Activated naive CD4-positive, alpha-beta T cell treated with anti-CD3 and anti-CD28 coated beads, Interleukin-2, amount 50 U/mL, for 24 hours (primary cell): Measurements from ENCODE around the gene ZNF652.
A peak's percentile ranks its signal among the peaks of the same experiment; 100 is the strongest.
"Not testable (repeated sequence)": the region's sequence is repeated elsewhere in the genome, so short reads cannot be mapped to it uniquely, and the experiment has no call there.

Experiments
- H3K27ac Mint-ChIP-seq: one replicate; pipeline ENCODE4 v1.8.0; 2021; ENCODE audit warnings: mild to moderate bottlenecking, mixed read lengths
- H3K27me3 Mint-ChIP-seq: one replicate; pipeline ENCODE4 v1.8.0; 2021; ENCODE audit warnings: mixed read lengths
- H3K36me3 Mint-ChIP-seq: one replicate; pipeline ENCODE4 v1.8.0; 2021; ENCODE audit warnings: mixed read lengths
- H3K4me1 Mint-ChIP-seq: one replicate; pipeline ENCODE4 v1.8.0; 2021; ENCODE audit warnings: mixed read lengths
- H3K4me3 Mint-ChIP-seq: one replicate; pipeline ENCODE4 v1.8.0; 2021; ENCODE audit warnings: mild to moderate bottlenecking, mixed read lengths
- H3K9me3 Mint-ChIP-seq: one replicate; pipeline ENCODE4 v1.8.0; 2021; ENCODE audit warnings: mixed read lengths

ZNF652 gene

GRCh38 chr17:49389514-49390347, 27.7 kb upstream of the ZNF652 start:
- not testable (repeated sequence) for H3K9me3 Mint-ChIP-seq, H3K36me3 Mint-ChIP-seq, H3K27me3 Mint-ChIP-seq
- H3K4me1 Mint-ChIP-seq = peaks cover 55% of the 10 kb centered on the region
- H3K27ac Mint-ChIP-seq = peak overlapping the region; percentile 35
- peak overlapping the region; percentile 20 for H3K4me3 Mint-ChIP-seq

- H3K4me1 Mint-ChIP-seq = peaks cover 51% of the 10 kb centered on the region
- peaks cover under 1% of the 10 kb centered on the region for H3K9me3 Mint-ChIP-seq
- peak overlapping the region; percentile 54 for H3K4me3 Mint-ChIP-seq
- H3K27ac Mint-ChIP-seq = peak overlapping the region; percentile 86
- H3K27me3 Mint-ChIP-seq = no peaks in the 10 kb centered on the region
- H3K36me3 Mint-ChIP-seq = peaks cover under 1% of the 10 kb centered on the region
These were observed 26.9 kb upstream of the ZNF652 start for GRCh38 chr17:49388692-49389513.

GRCh38 chr17:49388290-49388640, 26.2 kb upstream of the ZNF652 start:
- Mint-ChIP-seq H3K27me3 (no peaks in the 10 kb centered on the region), H3K4me3 (peak overlapping the region; percentile 54), H3K36me3 (peaks cover 2% of the 10 kb centered on the region), H3K9me3 (peaks cover 4% of the 10 kb centered on the region), H3K4me1 (peaks cover 45% of the 10 kb centered on the region), H3K27ac (peak overlapping the region; percentile 86)

DNA sequence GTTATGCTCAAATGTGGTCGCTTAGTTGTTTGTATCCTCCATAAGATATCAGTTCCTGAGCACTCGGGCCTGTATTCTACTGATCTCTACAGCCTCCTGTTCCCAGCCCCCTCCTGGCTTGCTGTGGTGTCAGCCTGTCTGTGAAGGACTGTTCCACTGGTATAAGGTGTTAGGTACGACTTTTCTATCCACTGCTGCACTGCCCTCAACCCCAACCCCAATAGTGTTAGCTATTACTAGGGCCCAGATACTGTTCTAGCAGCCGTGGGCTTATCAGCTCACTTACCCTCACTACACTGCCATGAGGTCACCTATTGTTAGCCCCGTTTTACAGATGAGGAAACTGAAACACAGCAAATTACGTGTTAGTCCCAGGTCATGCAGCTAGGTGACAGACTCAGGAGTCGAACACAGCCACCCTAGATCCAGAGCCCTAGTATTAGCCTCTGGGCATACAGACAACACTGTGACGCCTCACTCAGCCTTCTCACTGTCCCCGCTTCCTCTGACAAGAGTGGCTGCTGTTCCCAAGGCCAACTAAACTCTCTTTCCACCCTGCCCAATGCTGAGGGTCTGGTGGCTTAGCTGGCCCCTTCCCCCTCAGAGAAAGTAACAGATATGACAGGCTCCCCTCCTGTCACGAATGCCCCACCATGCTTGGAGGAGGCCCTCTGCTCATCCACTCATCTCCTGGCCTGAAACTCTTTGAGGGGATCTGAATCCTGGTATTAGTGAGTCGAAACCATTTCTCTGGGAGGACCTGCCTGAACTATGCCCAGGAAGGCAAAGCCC, 25.6 kb upstream of the ZNF652 start:
- Mint-ChIP-seq H3K4me3 (peak overlapping the region; percentile 54), H3K27me3 (no peaks in the 10 kb centered on the region), H3K36me3 (peaks cover 2% of the 10 kb centered on the region), H3K4me1 (peaks cover 45% of the 10 kb centered on the region), H3K27ac (peak overlapping the region; percentile 86), H3K9me3 (peaks cover 4% of the 10 kb centered on the region)

DNA sequence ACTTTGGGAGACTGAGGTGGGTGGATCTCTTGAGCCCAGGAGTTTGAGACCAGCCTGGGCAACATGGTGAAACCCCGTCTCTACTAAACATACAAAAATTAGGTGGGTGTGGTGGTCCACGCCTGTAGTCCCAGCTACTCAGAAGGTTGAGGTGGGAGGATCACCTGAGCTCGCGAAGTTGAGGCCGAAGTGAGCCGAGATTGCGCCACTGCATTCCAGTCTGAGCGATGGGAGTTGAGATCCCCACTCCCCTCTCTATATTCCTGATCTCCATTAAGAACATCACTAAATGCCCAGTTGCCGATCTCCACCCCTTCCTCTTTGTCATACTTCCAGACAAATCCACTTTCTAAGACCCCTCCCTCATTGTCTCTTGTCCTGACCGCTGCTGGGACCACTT, 24.3 kb upstream of the ZNF652 start:
- Mint-ChIP-seq H3K36me3 (peaks cover 2% of the 10 kb centered on the region), H3K4me1 (peaks cover 43% of the 10 kb centered on the region), H3K4me3 (no peak overlapping the region), H3K27ac (no peak overlapping the region), H3K27me3 (no peaks in the 10 kb centered on the region), H3K9me3 (peaks cover 4% of the 10 kb centered on the region)

DNA sequence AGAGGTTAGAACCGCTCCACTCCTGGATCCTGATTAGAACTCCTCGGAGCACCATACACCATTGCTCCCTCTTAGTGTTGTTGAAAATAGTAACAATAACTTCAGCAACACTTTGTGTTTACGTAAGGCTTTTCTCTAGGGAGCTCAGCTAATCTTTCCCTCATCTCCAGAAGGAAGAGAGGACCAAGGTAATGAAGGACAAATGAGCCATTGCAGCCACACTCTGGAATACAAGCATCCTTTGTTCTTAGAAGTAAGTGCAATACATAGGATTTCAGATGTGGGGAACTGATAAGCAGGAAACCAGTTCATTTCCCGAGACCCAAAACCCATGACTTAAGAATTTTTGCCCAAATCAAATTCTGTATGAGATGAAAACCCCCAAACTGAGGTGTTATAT, 22.9 kb upstream of the ZNF652 start:
- no peak overlapping the region for H3K4me3 Mint-ChIP-seq
- no peak overlapping the region for H3K27ac Mint-ChIP-seq
- H3K9me3 Mint-ChIP-seq = peaks cover 4% of the 10 kb centered on the region
- H3K36me3 Mint-ChIP-seq = peaks cover 2% of the 10 kb centered on the region
- H3K27me3 Mint-ChIP-seq = no peaks in the 10 kb centered on the region
- H3K4me1 Mint-ChIP-seq = peaks cover 29% of the 10 kb centered on the region

DNA sequence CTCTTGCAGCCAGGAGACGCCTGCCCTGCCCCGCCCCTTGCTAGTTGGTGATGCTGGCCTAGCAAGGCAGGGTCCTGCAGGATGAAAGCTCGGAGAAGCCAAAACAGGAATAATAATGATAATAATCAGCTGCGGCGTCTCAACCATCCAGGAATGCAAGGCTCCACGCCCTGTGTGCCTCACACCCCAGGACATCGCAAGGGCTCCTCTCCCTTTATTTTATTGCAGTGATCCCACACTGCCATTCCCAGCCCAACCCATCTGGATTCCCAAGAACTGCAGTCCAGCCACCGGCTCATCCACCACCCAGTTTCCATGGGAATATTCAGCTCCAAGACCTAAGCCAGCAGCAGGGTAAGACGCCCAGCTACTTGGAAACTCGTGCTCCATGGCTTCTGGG, 21.0 kb upstream of the ZNF652 start:
- no peak overlapping the region for H3K4me3 Mint-ChIP-seq
- peaks cover 8% of the 10 kb centered on the region for H3K36me3 Mint-ChIP-seq
- H3K4me1 Mint-ChIP-seq = peaks cover 12% of the 10 kb centered on the region

GRCh38 chr17:49382556-49382955, 20.5 kb upstream of the ZNF652 start:
- no peaks in the 10 kb centered on the region for H3K27me3 Mint-ChIP-seq
- H3K4me3 Mint-ChIP-seq = no peak overlapping the region
- peaks cover 7% of the 10 kb centered on the region for H3K4me1 Mint-ChIP-seq
- peaks cover 8% of the 10 kb centered on the region for H3K36me3 Mint-ChIP-seq
- no peak overlapping the region for H3K27ac Mint-ChIP-seq
- H3K9me3 Mint-ChIP-seq = peaks cover 4% of the 10 kb centered on the region

More for the DNA sequence above, 21.0 kb upstream of the ZNF652 start:
- Mint-ChIP-seq H3K27me3 (no peaks in the 10 kb centered on the region), H3K9me3 (peaks cover 4% of the 10 kb centered on the region), H3K27ac (no peak overlapping the region)

DNA sequence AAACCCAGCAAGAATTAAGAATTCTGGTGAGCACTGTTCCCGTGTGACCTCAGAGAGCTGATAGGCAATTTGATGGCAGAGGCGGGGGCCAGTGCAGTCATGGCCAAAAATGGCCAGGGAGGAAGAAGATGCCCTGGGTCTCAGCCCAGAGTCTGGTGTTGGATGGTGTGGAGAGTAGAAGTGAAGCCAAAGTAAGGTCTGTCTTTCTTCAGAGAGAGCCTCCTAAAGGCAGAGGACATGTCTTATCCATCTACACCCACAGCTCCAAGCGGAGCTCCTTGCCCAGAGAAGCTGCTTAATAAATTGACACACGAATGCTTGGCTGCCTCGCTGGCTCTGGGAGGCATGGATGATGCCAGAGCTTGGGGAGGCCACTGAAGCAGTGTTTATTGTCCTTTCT, 19.7 kb upstream of the ZNF652 start:
- H3K36me3 Mint-ChIP-seq = peaks cover 8% of the 10 kb centered on the region
- no peak overlapping the region for H3K4me3 Mint-ChIP-seq
- no peaks in the 10 kb centered on the region for H3K27me3 Mint-ChIP-seq
- H3K27ac Mint-ChIP-seq = no peak overlapping the region
- no peaks in the 10 kb centered on the region for H3K4me1 Mint-ChIP-seq
- peaks cover 4% of the 10 kb centered on the region for H3K9me3 Mint-ChIP-seq

DNA sequence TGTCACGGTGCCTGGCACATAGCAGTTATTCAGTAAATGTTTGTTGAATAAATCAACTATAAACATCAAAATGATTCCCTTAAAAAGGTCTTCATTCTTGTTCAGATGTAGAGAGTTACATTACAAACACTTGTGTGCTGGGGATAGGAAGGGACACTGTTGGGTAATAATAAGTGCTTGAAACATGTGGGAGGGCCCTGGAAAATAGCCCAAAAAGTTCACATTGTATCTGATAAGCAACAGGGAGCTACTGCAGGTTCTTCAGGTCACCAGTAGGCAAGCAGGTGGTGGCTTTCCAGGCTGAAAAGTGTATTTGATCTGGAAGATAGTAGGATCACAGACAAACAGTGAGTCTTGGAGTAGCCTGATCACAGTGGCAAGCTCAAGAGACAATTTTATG, 19.0 kb upstream of the ZNF652 start:
- Mint-ChIP-seq H3K27me3 (no peaks in the 10 kb centered on the region), H3K9me3 (peaks cover 4% of the 10 kb centered on the region), H3K4me1 (no peaks in the 10 kb centered on the region), H3K4me3 (no peak overlapping the region), H3K36me3 (peaks cover 8% of the 10 kb centered on the region), H3K27ac (no peak overlapping the region)

DNA sequence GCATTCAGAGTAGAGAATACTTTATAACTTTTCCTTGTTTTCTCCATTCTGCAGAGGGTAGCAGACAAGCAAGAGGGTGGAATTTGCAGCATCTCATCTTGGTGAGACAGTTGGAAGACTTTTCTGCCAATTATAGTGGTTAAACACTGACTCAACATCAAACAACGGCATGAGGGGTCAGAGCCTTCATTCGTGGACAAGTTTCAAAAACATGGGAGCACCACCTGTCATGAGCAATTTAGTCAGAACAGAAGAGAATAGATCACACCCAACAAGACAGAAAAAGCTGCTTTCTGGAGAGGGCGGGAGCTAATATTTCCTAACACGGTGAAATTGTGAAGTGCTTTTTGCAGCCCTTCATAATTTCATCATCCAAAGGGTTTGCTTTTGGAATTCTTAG, 17.9 kb upstream of the ZNF652 start:
- Mint-ChIP-seq H3K27me3 (no peaks in the 10 kb centered on the region), H3K4me1 (no peaks in the 10 kb centered on the region)

DNA sequence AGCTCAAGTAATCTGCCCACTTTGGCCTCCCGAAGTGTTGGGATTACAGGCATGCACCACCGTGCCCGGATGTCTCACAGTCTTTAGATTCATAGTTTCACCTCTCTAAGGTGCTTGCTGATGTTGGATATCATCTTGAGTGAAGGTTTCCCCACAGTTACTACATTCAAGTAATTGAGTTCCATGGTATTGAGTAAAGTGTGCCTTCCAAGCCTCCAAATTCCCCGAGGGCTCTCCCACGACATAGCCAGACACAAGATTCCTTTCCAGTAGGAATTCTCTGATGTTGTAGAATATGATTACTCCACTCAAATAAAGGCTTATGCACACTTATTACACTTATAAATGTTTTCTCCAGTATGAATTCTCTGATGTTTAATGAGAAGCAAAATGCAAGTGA, 16.3 kb upstream of the ZNF652 start:
- Mint-ChIP-seq H3K4me1 (no peaks in the 10 kb centered on the region), H3K9me3 (no peaks in the 10 kb centered on the region), H3K27ac (no peak overlapping the region), H3K4me3 (no peak overlapping the region), H3K27me3 (no peaks in the 10 kb centered on the region), H3K36me3 (peaks cover 6% of the 10 kb centered on the region)

More for the DNA sequence above, 17.9 kb upstream of the ZNF652 start:
- H3K4me3 Mint-ChIP-seq = no peak overlapping the region
- peaks cover 8% of the 10 kb centered on the region for H3K36me3 Mint-ChIP-seq
- H3K9me3 Mint-ChIP-seq = peaks cover 4% of the 10 kb centered on the region
- no peak overlapping the region for H3K27ac Mint-ChIP-seq

- H3K27ac Mint-ChIP-seq = no peak overlapping the region
- no peaks in the 10 kb centered on the region for H3K9me3 Mint-ChIP-seq
- H3K36me3 Mint-ChIP-seq = peaks cover 7% of the 10 kb centered on the region
- H3K27me3 Mint-ChIP-seq = no peaks in the 10 kb centered on the region
- no peaks in the 10 kb centered on the region for H3K4me1 Mint-ChIP-seq
- no peak overlapping the region for H3K4me3 Mint-ChIP-seq
These were observed 13.5 kb upstream of the ZNF652 start for GRCh38 chr17:49375544-49375943.

- Mint-ChIP-seq H3K27ac (no peak overlapping the region), H3K4me3 (no peak overlapping the region), H3K4me1 (no peaks in the 10 kb centered on the region), H3K9me3 (no peaks in the 10 kb centered on the region), H3K36me3 (peaks cover 1% of the 10 kb centered on the region), H3K27me3 (no peaks in the 10 kb centered on the region)
These were observed 11.1 kb upstream of the ZNF652 start for GRCh38 chr17:49373115-49373514.

DNA sequence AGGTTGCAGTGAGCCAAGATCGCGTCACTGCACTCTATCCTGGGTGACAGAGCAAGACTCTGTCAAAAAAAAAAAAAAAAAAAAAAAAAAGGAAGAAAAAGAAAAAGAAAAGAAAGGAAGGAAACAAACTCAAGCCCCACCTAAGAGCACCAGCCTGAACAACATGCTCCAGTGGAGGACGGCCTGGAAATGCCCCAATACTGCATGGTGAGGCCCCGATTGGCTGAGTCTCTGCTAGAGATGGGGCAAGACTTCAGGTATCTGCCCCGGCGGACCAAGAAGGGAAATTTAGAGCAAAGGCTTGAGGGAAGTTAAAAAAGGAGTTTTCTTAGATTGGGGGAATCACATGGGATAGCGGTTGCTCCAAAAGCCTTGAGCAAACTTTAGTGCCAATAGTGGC, 10.4 kb upstream of the ZNF652 start:
- Mint-ChIP-seq H3K27ac (no peak overlapping the region), H3K9me3 (no peaks in the 10 kb centered on the region), H3K36me3 (peaks cover 1% of the 10 kb centered on the region), H3K27me3 (no peaks in the 10 kb centered on the region), H3K4me1 (no peaks in the 10 kb centered on the region), H3K4me3 (no peak overlapping the region)
